HG03521 (cell line): ENCODE results near the gene PSMB1.

ENCODE experiments used
- ATAC-seq: cut with Tn5 transposase; IDR thresholded peaks from one replicate; pipeline ENCODE4 v1.9.1; 2021; ENCODE audit warnings: mild to moderate bottlenecking, moderate library complexity; ENCODE audit not compliant: unreplicated experiment

The PSMB1 gene

DNA sequence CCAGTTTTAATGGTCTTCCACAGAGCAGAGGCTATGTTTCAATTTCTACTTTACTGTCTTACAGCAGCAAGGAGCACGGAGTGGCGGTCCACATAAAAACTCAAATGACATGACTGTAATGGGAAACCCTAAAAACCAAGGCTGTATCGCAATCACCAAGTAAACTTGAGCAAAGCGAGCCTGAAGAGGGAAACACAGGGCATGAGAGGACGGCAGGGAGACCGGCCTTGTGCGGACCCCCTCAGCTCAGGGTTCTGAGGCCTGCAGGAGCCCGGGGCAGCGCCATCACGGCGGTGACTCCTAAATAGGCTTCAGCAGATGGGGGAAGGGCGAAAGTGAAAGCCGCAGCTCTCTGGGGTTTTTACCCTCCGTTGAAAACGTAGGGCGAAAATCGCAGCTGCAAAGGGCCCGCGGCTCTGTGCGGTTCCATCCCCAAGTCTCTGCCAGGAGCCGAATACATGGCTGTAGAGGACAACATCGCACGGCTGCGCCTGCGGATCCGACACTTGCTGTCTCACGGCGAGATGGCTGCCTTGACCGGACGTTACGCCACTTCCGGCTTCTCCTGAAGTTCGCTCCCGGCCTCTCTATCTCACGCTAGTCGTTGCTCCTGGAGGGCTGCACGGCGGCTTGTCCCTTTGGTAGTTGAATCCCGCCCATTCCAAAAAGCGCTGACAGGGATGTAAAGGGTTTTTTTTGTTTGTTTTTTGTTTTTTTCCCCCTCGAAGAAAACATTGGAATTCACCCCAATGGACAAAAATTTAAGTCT is at the start of gene PSMB1:
TSS of gene PSMB1 (minus strand) at position 543 of the 769 bp plus-strand sequence. CDS start at position 478, 65 bp downstream.
- peak; percentile 45 for ATAC-seq

DNA sequence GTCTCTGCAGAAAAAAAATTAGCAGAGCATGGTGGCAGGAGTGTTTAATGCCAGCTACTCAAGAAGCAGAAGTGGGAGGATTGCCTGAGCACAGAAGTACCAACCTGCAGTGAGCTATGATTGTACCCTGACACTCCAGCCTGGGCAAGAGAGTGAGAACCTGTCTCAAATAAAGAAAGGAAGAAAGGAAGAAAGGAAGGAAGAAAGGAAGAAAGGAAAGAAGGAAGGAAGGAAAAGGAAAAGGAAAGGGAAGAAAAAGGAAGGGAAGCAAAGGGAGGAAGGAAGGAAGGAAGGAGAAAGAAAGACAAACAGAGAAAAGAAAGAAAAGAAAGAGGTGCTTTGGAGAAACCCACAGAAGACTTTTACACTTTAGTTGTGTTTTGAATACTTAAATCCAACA is 44.2 kb upstream of the PSMB1 start:
- ATAC-seq, result no peak

DNA sequence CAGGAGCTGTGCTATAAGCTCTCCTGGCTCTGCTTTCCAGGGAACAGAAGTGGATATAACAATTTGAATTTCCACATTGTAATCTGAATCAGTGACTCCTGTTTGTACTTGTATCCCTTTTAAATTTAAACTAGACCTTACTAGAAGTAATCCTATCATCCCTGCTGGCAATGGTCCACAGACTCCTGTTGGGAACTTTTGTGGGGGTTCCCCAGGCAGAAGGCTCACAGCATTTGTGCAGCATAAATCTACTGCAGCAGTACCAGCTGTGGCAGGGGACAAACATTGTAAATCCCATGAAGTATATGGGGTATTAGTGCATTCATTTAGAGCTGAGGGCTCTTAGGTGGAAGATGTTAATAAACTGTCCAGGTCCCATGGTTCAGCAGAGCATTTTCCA is 43.3 kb upstream of the PSMB1 start:
- no peak for ATAC-seq

GRCh38 chr6:170590725-170591124 is 37.6 kb upstream of the PSMB1 start:
- ATAC-seq, result no peak

DNA sequence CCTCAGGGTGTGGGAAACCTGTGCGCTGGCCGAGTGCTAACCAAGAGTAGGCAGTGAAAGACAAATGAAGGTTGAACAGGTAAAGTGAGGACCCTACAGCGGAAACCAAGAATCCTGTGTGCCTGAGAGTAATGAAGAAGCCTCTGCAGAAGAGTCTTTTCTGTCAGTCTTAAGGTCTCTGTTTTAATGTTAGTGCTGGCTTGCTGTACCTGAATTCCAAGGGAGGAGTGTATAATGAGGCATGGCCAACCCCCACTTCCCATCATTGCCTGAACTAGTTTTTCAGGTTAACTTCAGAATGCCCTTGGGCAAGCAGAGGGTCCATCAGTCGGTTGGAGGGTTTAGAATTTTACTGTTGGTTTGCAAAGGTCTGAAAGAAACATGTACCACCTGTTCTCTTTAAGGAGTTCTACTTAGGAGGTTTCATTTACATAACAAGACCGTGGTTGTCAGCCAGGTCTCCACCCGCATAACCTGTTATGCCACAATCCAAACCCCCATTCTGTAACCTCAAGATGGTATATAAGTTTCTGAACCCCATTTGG is 31.9 kb upstream of the PSMB1 start:
- no peak for ATAC-seq

DNA sequence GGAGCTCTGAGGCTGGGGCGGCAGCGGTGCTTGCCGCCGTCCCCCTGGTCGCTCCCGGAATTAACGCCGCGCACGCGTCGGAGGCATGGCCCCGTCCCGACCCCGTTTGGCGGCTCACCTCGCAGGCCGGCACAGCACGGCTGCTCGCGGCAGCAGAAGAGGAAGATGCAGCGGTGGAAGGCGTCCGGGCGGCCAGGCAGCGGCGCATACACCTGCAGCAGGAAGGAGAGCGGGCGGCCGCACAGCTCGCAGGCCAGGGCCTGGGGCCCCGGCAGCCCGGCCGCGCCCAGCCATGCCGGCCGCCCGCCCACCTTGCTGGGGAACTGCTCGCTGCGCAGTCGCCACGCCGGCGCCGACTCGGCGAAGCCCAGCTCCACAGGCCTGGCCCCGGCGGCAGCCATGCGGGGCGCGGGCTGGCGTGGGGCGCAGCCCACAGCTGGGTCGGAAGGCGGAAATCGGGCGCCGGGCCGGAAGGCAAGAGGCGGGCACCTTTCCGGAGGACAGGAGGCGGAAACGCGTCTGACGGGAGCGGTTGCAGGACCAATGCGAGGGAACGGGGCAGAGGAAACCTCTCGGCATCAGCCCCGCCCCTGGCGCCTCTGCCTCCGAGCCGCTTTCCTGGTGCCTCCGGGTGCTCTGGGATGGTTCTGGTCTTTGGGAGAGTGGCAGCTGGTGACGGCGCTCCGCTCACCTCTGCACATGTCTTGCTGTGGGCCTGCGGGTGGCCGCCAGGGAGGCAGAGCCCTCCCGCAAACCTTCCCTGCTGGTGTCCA is 31.3 kb upstream of the PSMB1 start, which contains the start of gene PDCD2:
TSS of gene PDCD2 (minus strand) at position 457 of the 773 bp plus-strand sequence. CDS start at position 401, 56 bp downstream.
- ATAC-seq, result peak; percentile 99

- ATAC-seq, result no peak
Measured at GRCh38 chr6:170583756-170584180, 30.7 kb upstream of the PSMB1 start.

DNA sequence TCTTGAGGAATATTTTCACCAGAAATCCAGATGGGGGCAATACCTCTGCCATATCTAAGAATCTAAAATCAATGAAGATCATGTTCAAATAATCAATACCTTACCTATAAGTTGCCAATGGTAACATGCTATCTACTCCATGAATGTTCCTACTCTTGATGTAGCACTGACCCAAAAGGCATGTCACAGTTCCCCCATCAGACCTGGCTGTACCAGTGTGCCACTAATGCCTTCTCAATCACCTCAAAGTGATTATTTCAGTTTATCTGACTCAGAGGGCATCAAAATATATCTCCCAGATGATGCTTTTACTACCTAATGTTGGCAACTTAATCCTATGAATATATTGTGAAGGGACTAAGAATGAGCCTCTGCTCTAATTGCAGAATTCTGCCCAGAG is 25.8 kb upstream of the PSMB1 start:
- no peak for ATAC-seq

DNA sequence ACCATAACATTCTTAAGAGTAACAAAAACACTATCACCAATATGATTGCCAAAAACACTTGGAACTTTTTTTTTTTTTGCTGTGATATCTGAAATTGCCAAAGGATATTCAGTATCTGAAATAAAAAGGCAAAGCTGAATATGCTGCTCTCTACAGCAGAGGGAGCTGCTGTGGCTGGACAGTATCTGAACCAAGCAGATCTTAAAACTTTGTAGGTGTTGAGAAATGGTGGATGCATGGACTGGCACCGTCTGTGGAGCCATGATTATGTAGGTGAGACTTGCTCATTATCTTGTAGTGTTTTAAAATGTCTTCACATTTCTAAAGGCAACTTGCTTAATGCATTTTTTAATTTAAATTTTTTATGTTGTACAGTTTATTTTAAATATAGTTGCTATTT is 22.1 kb upstream of the PSMB1 start:
- ATAC-seq, result no peak

DNA sequence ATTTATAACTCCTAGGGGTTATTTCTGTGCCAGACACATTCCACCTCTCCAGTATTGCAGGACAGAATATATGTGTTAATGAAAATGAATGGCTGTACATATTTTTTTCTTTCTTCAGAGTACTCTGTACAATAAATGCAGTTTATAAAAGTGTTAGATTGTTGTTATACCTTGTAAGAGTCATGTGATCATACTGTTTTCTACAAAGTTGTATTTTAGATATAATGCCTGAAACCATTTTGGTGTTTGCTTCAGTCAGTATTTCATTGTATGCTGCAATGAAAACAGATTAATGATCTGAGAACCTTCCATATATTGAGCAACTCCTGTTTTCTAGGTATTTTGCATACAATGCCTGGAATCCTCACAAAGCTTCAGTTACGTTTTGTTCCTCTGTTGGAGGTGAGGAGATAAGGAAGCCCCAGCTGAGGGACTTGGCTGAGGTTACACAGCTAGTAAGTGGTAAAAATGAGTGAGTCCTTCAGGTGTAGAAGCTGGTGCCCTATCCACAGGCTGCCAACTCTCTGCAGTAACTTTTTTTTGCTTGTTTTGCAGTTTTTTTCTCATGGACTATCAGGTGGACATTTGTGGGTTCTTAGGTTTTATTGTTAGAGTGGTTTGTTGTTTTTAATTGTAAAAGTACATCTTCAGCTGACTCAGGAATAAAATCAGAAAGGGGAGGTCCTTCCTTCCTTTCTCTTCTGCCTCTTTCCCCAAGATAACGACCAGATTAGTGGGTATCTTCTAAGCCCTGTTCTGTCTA is 19.8 kb upstream of the PSMB1 start:
- no peak for ATAC-seq

- no peak for ATAC-seq
Measured at GRCh38 chr6:170564936-170565530, 11.9 kb upstream of the PSMB1 start.

GRCh38 chr6:170561555-170561954 is 8.4 kb upstream of the PSMB1 start:
- no peak for ATAC-seq

DNA sequence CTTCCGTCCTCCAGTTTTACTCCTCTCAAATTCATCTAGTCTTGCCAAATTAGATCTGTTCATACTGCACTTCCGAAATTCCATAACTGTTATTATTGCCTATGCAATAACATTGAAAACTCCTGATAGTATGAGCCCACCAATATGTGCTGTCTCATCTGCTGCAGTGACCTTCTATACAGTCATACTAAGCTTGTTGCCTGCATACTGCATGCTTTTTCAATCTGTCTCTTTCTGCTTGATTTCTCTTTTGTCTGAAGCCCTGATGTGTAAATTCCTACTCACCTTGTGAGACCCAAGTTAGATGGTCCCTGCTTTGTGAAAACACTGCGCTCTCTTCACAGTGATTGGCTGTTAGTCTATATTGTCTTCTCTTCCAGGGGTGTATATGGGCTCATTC is 2.2 kb upstream of the PSMB1 start:
- ATAC-seq, result no peak

- no peak for ATAC-seq
Measured at GRCh38 chr6:170554796-170555137, 1.7 kb upstream of the PSMB1 start.

DNA sequence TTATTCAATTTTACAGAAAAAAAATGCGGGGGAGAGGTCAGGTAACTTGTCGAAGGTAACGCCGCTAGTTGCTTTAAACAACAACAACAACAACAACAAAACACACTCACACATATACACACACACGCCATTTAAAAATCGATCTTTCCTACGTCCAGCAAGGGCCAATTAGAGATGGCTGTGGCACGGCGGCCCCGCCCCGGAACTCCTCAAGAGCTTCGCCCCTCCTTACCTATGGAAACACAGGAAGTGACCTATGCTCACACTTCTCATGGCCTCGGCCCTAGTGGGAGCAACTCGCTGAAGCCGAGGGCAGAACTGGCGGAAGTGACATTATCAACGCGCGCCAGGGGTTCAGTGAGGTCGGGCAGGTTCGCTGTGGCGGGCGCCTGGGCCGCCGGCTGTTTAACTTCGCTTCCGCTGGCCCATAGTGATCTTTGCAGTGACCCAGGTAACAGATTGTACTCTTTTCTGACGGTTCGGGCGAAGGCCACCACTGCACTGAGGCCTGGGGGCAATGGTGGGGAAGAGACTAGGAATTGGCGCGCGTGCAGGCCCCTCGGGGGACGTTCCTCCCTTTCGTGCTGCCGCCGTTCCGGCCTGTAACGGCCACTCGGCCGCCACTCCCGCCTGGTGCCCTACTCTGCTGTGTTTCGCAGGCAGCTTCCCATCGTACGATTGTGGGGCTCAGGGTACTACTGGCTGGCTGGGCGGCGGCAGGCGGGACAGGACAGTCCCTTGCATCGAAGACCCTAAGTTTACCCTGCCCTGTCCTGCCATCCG is 1.1 kb upstream of the PSMB1 start, which contains the start of gene TBP:
TSS of gene TBP (plus strand) at position 357 of the 783 bp plus-strand sequence. CDS start 2,661 bp downstream, outside the sequence.
- peak; percentile 94 for ATAC-seq

GRCh38 chr6:170553534-170554012 is 466 bp upstream of the PSMB1 start:
- peak; percentile 29 for ATAC-seq

- ATAC-seq, result no peak
Measured at GRCh38 chr6:170545405-170545804, 7.7 kb downstream of the PSMB1 start.

- ATAC-seq, result no peak
Measured at GRCh38 chr6:170542031-170542719, 10.9 kb downstream of the PSMB1 start.

- no peak for ATAC-seq
Measured at GRCh38 chr6:170537329-170537728, 15.8 kb downstream of the PSMB1 start.
